HG03575 (cell line): ENCODE results near the gene BZW1.

Experiments
- ATAC-seq: cut with Tn5 transposase; IDR thresholded peaks from one replicate; pipeline ENCODE4 v1.9.1; 2021; ENCODE audit not compliant: unreplicated experiment, insufficient number of reproducible peaks, low FRiP score; ENCODE audit errors: extremely low read depth

Gene BZW1

DNA sequence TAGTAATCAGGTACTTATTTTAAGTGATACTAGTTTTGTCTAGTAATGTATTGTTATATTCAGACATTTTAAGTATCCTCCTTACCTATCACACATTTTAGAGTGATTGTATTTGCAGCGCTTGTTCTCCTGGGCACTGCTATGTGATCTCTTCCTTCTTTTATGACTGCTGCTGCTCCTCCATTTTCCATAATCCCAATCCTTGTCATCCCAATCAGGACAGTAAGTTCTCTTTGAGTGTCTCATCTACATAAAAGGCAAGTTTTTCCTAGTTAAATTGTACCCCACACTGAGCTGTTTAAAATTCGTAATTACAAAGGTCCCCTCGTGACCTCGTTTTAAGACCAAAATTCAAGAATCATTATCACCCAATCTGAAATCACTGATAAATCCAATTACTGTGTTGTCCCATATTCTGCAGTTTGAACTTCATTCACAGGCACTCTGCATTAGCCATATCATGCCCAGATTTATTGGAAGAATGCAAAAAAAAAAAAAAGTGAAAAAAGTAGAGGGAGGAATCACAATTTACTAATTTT, 50.0 kb downstream of the BZW1 start:
- ATAC-seq, result no peak

DNA sequence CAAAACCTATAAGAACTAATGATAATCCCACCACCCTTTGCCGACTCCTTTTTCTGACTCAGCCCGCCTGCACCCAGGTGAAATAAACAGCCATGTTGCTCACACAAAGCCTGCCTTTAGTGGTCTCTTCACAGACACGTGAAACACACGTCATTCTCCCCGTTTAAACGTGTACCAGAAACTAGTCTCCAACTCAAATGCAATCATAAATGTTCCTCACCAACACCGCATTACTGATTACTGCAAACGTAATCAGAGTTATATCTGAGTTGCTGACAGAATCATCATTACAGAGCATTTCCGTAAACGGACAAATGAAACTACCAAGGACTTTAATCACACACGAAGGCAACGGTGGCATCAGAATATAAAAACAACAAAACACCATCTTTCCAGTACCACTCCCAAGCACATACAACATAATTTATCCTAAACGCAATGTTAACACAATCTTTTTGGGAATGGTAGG, 50.9 kb downstream of the BZW1 start:
- no peak for ATAC-seq

DNA sequence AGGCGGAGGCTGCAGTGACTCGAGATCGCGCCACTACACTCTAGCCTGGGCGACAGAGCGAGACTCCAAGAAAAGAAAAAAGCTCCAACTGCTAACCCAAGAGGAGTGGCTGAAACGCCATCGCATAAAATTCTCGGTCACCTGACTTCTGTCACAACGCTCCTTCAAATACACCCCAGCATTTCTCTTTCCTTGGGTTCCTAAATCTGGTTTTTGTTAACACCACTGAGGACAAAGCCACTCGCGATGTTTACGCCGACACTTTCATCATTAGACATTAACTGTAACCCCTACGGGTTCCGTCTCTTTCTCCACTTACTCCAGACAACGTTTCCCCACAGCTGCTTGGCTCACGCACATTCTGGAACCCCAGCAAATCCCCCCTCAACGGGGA, 52.1 kb downstream of the BZW1 start:
- ATAC-seq, result no peak

DNA sequence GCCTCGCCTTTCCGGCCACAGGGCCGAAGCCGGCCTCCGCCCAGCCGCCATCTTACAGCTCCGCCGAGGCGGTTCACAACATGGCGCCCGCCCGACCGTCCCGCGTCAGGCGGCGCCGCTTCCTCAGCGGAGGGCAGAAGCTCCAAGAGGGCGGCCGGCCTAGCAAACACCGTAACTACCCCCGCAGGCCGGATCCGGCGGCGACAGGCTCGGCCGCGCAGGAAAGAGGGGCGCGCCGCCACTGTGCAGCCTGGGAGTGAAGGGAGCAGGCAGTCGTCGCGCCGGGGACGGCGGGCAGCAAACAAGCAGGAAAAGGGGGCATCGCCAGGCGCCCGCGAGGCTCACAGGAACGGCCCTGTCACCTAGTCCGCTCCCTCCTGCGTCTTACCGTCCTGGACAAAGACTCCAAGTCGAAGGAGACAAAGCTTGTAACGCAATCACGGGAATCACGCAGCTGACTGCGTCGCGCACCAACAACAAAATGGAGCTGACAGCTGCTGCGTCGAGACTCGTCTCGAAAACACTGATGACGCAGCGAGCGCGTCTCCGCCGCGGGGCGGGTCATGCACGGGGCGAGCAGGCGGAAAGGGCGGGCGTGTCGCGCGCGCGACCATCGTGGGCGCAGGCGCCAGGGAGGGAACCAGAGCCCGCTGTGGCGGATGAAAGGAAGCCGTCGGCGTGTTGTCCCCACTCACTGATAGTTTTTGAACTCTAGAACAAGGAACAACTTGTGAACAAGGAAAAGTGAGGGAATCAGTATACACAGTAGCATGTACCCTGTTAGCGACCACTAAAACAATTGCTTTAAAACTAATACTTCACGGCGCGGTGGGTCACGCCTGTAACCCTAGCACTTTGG, 52.7 kb downstream of the BZW1 start, which contains the start of gene CLK1:
Gene CLK1 (minus strand): TSS at position 483 of the 859 bp plus-strand sequence. CDS start 2,796 bp downstream, outside the sequence.
- peak; percentile 48 for ATAC-seq

DNA sequence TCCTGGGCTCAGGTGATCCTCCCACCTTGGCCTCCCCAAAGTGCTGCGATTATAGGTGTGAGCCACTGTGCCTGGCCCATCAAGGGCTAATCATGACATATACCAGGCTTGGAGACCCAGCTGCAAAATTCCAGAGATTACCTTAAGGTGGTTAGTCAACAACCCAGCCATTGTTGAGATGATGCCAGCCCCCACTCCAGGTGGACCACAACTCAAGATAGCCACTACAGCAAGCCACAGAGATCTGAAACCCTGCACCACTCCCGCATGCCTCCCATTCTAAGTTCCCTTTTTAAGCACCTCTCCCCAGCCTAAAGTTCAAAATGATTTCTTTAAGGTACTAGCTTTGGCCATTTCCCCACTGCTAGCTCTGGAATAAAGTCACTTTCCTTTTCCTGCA, 57.3 kb downstream of the BZW1 start:
- no peak for ATAC-seq

DNA sequence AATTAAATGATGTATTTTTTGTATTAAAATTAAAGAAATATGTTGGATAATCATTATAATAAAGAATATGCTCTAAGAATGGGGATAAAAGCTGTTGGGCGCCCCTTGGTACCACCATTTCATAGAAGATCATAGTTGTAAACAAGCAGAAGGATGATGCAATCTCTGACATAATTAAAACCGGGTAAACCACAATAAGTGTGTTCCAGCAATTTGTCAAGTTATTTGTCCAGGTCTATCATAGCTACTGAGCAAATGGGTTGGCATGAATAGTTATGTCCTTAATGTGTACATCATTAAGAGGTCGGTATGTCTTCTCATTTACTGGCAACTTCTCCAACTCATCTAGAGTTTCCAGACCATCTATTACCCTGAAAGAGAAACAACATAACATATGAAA, 59.4 kb downstream of the BZW1 start:
- no peak for ATAC-seq

DNA sequence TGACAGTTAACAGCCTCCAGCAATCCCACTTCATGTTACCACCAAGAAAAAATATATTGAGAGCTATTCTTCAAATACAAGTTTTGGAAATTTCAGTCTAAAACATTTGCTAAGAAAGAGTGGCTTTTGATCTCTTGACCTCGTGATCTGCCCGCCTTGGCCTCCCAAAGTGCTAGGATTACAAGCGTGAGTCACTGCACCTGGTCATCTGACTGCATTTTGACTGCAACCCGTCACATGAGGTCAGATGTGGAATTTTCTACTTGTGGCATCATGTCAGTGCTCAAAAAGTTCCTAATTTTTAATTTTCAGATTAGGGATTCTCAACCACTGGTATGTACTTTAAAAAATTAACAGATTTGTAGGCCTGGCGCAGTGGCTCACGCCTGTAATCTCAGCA, 61.9 kb downstream of the BZW1 start:
- ATAC-seq, result no peak
